Upper lobe of left lung (tissue), 6 donors: ENCODE results near the gene PHF20. TPM values are rescaled to one million over a fixed set of nuclear protein-coding genes. Genes with fewer than 3 reads are reported as not detected.

Experiments
- ATAC-seq, 2 donors: fragments of 200-7000 bp; cut with Tn5 transposase; one replicate each; pipeline ENCODE4 v1.9.1; 2022; ENCODE audit warnings: mild to moderate bottlenecking in 2 of 2, moderate library complexity in 2 of 2; ENCODE audit not compliant: low FRiP score in 2 of 2
- DNase-seq, 2 donors: peaks; one replicate each; pipeline ENCODE4 v3.0.0-alpha.2; 2019 to 2020
- H3K27ac ChIP-seq, 4 donors: fragments of 200-600 bp; sonication (generic); one replicate each; pipeline ENCODE4 v1.5.1; 2016 to 2019
- H3K27me3 ChIP-seq, 4 donors: fragments of 200-600 bp; sonication (generic); one replicate each; pipeline ENCODE4 v1.5.1; 2017 to 2019
- H3K36me3 ChIP-seq, 4 donors: fragments of 200-600 bp; sonication (generic); one replicate each; pipeline ENCODE4 v1.5.1; 2016 to 2019
- H3K4me1 ChIP-seq, 4 donors: fragments of 200-600 bp; sonication (generic); one replicate each; pipeline ENCODE4 v1.5.1; 2018 to 2019
- H3K4me3 ChIP-seq, 4 donors: fragments of 200-600 bp; sonication (generic); one replicate each; pipeline ENCODE4 v1.5.1; 2017 to 2019; ENCODE audit warnings: mild to moderate bottlenecking in 2 of 4, moderate library complexity in 1 of 4
- H3K9me3 ChIP-seq, 4 donors: fragments of 200-600 bp; sonication (generic); one replicate each; pipeline ENCODE4 v1.5.1; 2018 to 2019
- CTCF ChIP-seq, 6 experiments: fragments of 450-650 bp in 4 of 6; fragments of 200-600 bp in 2 of 6; sonication (generic) in 2 of 6; IDR thresholded peaks; one replicate each; pipeline ENCODE4 v1.5.1; 2016 to 2019; ENCODE audit warnings: antibody characterized with exemption in 6 of 6
- EP300 ChIP-seq, 4 donors: sonication (generic); formaldehyde crosslinking; IDR thresholded peaks; one replicate each; pipeline ENCODE4 v1.5.1; 2017; ENCODE audit warnings: antibody characterized with exemption in 4 of 4, control low read depth in 2 of 4
- POLR2A ChIP-seq, 4 donors: fragments of 450-650 bp; IDR thresholded peaks; one replicate each; pipeline ENCODE4 v1.5.1; 2016 to 2017; ENCODE audit warnings: antibody characterized with exemption in 4 of 4, mild to moderate bottlenecking in 2 of 4
- POLR2AphosphoS5 ChIP-seq, 2 donors: sonication (generic); formaldehyde crosslinking; IDR thresholded peaks; one replicate each; pipeline ENCODE4 v1.5.1; 2017; ENCODE audit warnings: antibody characterized with exemption in 2 of 2
- WGBS, 2 donors: methylation state at CpG; one replicate each; pipeline ENCODE4 v1.1.5; 2017 to 2018; 5-methylcytosine and 5-hydroxymethylcytosine counted together
- total RNA-seq, 6 donors: library from RNA; depleted of rRNA in 4 of 6; stranded (reverse); fragments of >200 nt in 4 of 6; gene quantifications; one replicate each; pipeline versions ENCODE4 v1.1.0 to v1.2.1, GENCODE V29; 2016 to 2021
- donor health status: DM: no; HTN: no; CAD: no; lungs with moderate emphysema.
- donor health status: DM: no; HTN: yes; CAD: no; lungs with severe emphysema.

Gene PHF20
- total RNA-seq, 6 donors from 2014 or later = 29.9 to 65.9 (median 42.5) TPM

- H3K36me3 ChIP-seq = no peaks in the 10 kb centered on the region
- no peak for TF ChIP-seq CTCF (IDR thresholded peaks at IDR 0.05)
- TF ChIP-seq POLR2AphosphoS5 (IDR thresholded peaks at IDR 0.05) = no peak
- no peak for TF ChIP-seq EP300 (IDR thresholded peaks at IDR 0.05)
- no peak for TF ChIP-seq POLR2A (IDR thresholded peaks at IDR 0.05)
Observed at GRCh38 chr20:35981969-35982368, 210.2 kb downstream of the PHF20 start.

GRCh38 chr20:35984382-35984781 lies 212.6 kb downstream of the PHF20 start:
- 64 to 67% methylated on average over 6 of the region's 6 CpGs for WGBS, 2 donors
- Histone ChIP-seq H3K4me3 (no peak overlapping the region), H3K4me1 (no peaks in the 10 kb centered on the region), H3K36me3 (no peaks in the 10 kb centered on the region), H3K27me3 (no peaks in the 10 kb centered on the region), H3K9me3 (no peaks in the 10 kb centered on the region), H3K27ac (no peak overlapping the region)
- TF ChIP-seq CTCF (IDR thresholded peaks at IDR 0.05) (no peak), EP300 (IDR thresholded peaks at IDR 0.05) (no peak), POLR2A (IDR thresholded peaks at IDR 0.05) (no peak), POLR2AphosphoS5 (IDR thresholded peaks at IDR 0.05) (no peak)
- DNase-seq = no peak
- ATAC-seq = no peak

More at GRCh38 chr20:35981969-35982368, 210.2 kb downstream of the PHF20 start:
- H3K4me1 ChIP-seq = peaks cover 0 to 4% (median 2%) of the 10 kb centered on the region in 4 donors
- no peak for DNase-seq
- no peak overlapping the region for H3K27ac ChIP-seq
- H3K4me3 ChIP-seq = no peak overlapping the region
- H3K27me3 ChIP-seq = no peaks in the 10 kb centered on the region
- ATAC-seq = no peak
- H3K9me3 ChIP-seq = no peaks in the 10 kb centered on the region
- 58 to 61% methylated on average over 3 of the region's 3 CpGs for WGBS, 2 donors

- H3K9me3 ChIP-seq = no peaks in the 10 kb centered on the region
- no peaks in the 10 kb centered on the region for H3K36me3 ChIP-seq
- H3K27ac ChIP-seq = no peak overlapping the region
- no peak for ATAC-seq
- no peak for DNase-seq
- TF ChIP-seq CTCF (IDR thresholded peaks at IDR 0.05) (no peak), POLR2A (IDR thresholded peaks at IDR 0.05) (no peak), POLR2AphosphoS5 (IDR thresholded peaks at IDR 0.05) (no peak), EP300 (IDR thresholded peaks at IDR 0.05) (no peak)
- no peak overlapping the region for H3K4me3 ChIP-seq
- H3K4me1 ChIP-seq = no peaks in the 10 kb centered on the region
- 73 to 82% methylated on average over 2 of the region's 2 CpGs for WGBS, 2 donors
- no peaks in the 10 kb centered on the region for H3K27me3 ChIP-seq
Observed at GRCh38 chr20:35985806-35986205, 214.0 kb downstream of the PHF20 start.

GRCh38 chr20:35988910-35989463 lies 217.2 kb downstream of the PHF20 start:
- Histone ChIP-seq H3K36me3 (no peaks in the 10 kb centered on the region), H3K4me1 (peaks cover 0 to 6% (median 2%) of the 10 kb centered on the region in 4 donors), H3K27me3 (no peaks in the 10 kb centered on the region), H3K4me3 (no peak overlapping the region), H3K9me3 (no peaks in the 10 kb centered on the region), H3K27ac (no peak overlapping the region)
- DNase-seq (no peak), ATAC-seq (no peak)
- TF ChIP-seq POLR2AphosphoS5 (IDR thresholded peaks at IDR 0.05) = no peak
- WGBS, 2 donors = 83 to 87% methylated on average over 2 of the region's 2 CpGs

GRCh38 chr20:35991142-35991771 lies 219.4 kb downstream of the PHF20 start:
- no peak for ATAC-seq
- H3K27me3 ChIP-seq = no peaks in the 10 kb centered on the region
- TF ChIP-seq EP300 (IDR thresholded peaks at IDR 0.05) (no peak), POLR2A (IDR thresholded peaks at IDR 0.05) (no peak), CTCF (IDR thresholded peaks at IDR 0.05) (peak in 2 of 6 experiments; percentile 22 to 38), POLR2AphosphoS5 (IDR thresholded peaks at IDR 0.05) (no peak)
- no peak overlapping the region for H3K27ac ChIP-seq
- H3K36me3 ChIP-seq = no peaks in the 10 kb centered on the region
- no peak for DNase-seq
- WGBS, 2 donors = 28 to 36% methylated on average over 3 of the region's 3 CpGs
- peaks cover 0 to 11% (median 7%) of the 10 kb centered on the region in 4 donors for H3K4me1 ChIP-seq
- no peaks in the 10 kb centered on the region for H3K9me3 ChIP-seq
- H3K4me3 ChIP-seq = no peak overlapping the region
